ENCODE measurements around the gene THSD4.

DNA sequence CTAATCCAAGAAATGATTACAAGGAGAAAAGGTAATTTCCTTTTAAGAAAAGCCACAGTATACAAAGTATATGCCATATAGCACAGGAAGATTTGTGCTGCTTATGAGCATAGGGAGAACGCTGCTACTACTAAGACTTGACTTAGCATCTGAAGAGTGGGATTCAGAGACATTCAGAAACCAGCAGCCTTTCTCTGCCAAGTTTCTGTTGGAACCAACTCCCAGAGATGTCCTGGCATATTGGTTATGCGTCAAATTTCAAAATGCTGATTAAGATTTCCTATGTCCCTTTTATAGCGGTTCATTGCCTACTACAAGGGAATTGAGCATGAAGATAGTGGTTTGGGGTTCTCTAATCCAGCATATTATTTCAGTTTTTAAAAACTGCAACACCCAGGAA lies 700.0 kb downstream of the THSD4 start:
- TF ChIP-seq, protein P1, sequence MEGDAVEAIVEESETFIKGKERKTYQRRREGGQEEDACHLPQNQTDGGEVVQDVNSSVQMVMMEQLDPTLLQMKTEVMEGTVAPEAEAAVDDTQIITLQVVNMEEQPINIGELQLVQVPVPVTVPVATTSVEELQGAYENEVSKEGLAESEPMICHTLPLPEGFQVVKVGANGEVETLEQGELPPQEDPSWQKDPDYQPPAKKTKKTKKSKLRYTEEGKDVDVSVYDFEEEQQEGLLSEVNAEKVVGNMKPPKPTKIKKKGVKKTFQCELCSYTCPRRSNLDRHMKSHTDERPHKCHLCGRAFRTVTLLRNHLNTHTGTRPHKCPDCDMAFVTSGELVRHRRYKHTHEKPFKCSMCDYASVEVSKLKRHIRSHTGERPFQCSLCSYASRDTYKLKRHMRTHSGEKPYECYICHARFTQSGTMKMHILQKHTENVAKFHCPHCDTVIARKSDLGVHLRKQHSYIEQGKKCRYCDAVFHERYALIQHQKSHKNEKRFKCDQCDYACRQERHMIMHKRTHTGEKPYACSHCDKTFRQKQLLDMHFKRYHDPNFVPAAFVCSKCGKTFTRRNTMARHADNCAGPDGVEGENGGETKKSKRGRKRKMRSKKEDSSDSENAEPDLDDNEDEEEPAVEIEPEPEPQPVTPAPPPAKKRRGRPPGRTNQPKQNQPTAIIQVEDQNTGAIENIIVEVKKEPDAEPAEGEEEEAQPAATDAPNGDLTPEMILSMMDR (IDR thresholded peaks at IDR 0.05): no peak
- no peak for TF ChIP-seq POLR2A (IDR thresholded peaks at IDR 0.05)

Data from thyroid gland (tissue), 4 donors.